HG03439 (cell line): ENCODE results near the gene HIPK2.
"Not testable (repeated sequence)": the region's sequence is repeated elsewhere in the genome, so short reads cannot be mapped to it uniquely, and the experiment has no call there.

Source experiments
- ATAC-seq: cut with Tn5 transposase; IDR thresholded peaks from one replicate; pipeline ENCODE4 v1.9.1; 2021; ENCODE audit warnings: mild to moderate bottlenecking, moderate library complexity; ENCODE audit not compliant: unreplicated experiment

HIPK2 gene

DNA sequence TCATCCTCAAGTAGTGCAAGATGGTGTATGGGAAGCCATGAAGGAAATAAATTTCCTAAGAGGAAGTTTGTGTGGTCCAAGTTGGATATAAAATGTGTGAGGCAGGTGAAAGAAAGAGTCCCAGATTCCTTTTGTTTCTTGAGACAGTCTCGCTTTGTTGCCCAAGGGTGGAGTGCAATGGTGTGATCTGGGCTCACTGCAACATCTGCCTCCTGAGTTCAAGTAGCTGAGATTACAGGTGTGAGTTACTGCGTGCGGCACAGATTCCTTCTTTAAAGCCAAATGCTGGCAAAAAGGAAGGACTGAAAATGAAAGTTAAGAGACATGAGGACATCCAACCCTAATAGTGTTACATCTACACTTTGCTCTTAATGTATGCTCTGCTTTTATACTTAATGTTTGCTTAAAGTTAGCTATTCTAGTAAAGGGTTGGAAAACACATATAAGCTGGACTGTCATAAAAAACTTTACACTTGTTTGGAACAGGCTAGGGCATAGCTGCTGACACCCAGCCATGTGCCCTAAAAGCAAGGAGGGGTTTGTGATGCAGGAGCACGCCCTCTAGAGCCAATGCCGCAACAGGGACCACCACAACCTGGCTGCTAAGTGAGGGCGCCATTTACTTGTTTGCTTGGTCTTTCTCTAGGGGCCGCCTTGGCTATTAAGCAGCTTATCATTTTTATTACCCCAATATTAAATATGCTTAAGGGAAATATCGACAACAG lies 219.8 kb downstream of the HIPK2 start:
- no peak for ATAC-seq

DNA sequence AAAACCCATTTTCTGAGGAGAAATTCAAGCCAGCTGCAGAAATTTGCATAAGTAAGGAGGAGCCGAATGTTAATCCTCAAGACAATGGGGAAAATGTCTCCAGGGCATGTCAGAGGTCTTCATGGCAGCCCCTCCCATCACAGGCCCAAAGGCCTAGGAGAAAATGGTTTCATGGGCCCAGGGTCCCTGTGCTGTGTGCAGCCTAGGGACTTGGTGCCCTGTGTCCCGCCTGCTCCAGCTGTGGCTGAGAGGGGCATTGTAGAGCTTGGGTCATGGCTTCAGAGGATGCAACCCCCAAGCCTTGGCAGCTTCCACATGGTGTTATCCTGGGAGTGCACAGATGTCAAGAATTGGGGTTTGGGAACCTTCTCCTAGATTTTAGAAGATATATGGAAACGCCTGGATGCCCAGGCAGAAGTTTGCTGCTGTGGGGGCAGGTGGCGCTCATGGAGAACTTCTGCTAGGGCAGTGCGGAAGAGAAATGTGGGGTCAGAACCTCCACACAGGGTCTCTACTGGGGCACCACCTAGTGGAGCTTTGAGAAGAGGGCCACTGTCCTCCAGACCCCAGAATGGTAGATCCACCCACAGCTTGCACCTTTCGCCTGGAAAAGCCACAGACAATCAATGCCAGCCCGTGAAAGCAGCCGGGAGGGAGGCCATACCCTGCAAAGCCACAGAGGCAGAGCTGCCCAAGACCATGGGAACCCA lies 223.7 kb downstream of the HIPK2 start:
- not testable (repeated sequence) for ATAC-seq

DNA sequence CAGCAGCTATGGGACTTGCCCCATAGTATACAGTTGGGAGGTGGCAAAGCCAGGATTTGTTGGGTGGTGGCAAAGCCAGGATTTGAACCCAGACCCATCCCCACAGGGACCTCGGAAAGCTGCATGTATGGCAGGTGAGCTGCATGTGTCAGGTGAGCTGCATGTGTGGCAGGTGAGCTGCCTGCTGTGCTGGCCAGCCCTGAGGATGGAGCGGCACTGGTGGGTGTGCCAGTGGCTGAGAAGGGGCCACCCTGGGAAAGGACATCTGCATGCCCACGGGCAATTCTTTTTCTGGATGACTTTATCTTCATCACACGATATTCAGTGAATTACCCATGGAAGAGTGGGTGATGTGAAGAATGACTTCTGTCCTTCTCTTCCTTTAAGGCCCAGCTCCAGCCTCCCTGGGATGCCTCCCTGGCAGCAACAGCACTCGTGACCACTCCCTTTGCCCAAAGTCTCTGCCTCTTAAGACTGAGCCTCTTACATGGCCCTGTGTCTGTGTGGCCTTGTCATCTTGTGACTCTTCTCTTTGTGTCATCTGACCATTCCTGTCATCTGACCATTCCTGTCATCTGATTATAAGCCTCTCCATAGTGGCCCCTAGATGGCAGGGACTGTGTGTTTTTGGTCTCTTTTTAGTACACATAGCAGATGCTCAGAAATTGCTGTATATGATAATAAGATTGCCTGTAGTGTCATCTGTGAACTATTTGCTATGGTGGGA lies 229.3 kb downstream of the HIPK2 start:
- ATAC-seq: no peak

DNA sequence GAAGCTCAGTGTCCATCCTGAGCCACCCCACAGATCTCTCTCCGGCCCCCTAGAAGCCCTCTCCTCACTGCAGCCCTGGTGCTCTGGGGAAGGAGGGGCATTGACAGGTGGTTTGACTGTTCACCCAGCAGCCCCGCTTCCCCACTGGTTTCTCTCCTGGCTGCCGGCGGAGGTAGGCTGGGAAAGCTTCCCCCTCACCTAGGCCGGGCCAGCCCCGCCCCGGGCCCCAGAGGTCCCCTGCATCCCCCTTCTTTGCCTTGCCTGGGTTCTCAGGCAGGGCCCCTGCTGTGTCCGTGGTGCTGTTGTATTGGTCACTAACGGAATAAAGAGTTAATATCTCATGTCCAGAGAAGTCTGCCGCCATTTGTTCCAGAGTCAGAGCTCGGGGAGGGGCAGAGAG lies 233.2 kb downstream of the HIPK2 start:
- ATAC-seq: no peak

DNA sequence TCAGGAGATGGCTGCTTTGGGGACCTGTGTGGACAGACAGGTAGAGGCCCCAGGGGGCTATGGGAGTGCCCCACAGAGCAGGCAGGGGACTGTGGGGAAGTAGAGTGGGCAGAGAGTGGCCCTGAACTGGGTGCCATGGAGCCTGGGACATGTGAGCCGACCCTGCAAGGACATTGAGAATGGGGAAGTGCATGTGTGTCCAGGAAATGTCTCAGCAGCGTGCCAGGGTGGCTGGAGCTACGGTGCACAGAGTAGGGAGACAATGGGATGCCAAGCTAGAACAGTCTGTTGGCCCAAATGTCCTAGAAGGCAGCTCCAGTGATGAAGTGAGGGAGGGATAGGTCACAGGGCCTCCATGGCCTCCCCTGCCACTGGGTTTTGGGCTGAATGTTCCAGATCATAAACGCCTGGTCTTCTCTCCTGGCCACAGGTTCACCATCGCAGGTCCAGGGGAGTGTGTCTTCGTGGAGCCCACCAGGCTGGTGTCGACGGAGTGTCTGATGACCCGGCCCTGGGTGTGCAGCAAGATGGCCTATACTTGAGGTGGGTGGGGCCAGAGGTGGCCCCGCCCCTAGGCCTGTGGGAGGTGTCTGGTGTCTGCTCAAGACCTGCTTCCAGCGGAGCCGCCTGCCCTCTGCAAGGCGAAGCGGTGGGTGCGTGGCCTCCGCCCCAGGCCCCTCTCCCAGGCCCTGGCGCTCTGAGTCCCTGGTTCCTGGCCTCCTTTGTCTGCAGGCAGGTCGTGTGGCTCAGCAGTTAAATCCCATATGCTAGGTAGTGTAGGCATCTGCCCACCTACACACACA lies 233.8 kb downstream of the HIPK2 start:
- ATAC-seq: no peak

DNA sequence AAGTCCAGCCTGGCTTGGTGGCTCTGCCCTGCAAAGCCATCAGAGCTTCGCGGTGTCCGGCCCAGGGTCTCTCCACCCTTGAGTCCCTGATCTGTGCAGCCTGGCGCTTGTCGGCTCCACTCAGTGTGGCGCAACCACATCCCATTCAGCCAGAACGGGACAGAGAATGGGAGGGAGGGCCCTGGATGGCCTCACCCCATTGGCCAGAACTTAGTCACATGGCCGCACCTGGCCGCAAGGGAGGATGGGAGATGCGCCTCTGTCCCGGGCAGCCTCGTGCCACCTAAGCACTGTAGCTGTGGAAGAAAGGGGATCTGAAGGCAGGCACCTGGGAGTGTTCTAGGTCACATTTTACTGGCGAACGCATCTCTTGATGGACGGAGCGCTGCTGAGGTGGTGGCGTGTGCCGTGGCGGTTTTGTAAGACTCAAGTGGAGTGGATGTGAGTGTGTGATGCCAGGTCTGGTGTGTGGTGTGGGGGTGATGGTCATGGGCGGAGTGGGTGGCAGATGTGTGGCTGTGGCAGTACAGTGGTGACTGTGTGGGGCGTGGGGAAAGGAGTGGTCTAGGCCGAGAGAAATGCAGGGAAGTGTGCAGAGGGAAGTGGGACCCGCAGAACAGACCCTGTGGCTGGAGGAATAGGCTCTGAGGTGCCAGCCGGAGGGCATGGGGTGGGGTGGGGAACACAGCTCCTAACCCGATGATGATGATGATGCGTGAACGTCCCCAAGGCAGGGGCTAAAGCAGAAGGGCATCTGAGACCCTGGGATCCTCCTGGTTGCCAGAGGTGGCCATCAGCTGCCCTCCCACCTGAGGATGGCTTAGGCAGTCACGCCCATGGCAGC lies 235.3 kb downstream of the HIPK2 start:
- no peak for ATAC-seq

DNA sequence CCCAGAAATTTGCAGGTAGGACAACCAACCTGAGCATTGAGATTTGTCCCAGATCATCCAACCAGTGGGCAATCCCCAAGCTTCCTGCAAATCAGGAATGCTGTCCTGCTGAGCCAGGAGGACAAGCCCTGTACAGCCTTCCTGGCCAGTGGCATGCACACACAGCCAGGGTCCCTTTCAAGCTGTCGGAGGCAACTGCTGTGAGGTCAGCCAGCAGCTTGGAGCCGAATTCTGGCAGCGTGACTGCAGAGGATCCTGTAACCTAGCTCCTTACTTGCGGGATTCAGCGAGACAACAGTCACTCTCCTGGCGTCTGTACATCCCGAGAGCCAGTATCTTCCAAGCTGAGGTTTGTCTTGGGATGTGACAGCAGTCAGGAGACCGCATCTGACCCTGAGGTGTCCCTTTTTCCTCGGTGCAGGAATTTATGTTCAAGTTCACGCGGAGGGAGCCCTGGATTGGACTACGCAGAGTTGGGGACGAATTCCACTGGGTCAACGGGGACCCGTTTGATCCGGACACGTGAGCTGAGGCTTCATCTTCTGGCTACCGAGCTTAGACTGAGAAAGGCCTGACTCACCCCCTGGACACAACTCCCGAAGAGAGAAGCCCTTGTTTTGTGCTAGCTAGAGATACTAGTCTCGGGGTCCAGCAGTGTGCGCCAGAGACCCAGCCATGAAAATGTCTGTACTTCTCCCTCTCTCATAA lies 236.0 kb downstream of the HIPK2 start:
- no peak for ATAC-seq

DNA sequence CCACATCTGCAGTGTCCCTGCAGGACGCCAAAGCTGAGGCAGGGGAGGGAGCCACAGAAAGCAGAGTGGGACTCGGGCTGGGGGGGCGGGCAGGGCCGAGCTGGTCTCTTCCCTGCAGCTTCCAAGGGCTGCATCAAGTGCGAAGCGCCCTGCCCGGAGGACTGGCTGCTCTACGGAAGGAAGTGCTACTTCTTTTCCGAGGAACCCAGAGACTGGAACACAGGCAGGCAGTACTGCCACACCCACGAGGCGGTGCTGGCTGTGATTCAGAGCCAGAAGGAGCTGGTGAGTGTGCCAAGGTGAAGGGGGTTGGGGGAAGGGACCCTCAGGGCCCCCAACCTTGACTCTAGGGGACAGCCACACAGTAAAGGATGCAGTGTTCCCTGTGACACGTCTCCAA lies 237.6 kb downstream of the HIPK2 start:
- ATAC-seq: no peak

DNA sequence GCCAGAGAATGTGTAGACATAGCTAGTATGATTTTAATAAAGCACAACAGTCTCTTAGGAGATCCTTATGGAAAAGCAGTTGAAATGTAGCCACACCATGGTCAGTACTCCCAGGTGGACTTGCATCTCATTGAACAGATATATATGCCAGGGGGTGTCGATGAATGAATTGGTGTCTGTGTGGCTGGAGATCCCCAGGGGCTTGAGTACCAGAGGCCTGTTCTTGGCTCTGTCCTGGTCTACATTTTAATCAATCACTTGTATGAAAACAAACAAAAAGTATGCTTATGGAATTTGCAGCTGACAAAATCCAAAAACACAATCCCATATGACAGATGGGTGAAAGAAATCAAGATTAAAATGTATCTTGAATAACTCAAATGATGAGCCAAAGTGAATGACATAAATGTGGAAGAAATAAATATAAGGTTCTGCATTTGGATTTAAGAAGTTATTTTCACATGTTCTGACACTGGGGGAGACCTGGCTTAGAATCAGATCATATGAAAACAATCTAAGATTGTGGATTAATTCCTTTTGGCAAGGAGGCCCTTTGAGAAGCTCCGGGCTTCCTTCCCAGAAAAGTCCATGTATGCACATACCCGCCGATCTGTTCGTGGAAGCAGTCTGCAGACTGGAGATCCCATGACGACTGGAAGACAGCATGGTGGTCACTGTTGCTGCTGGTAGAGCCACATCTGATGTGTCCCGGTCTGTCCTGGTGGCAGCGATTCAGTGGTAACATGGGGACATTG lies 238.7 kb downstream of the HIPK2 start:
- ATAC-seq: no peak

DNA sequence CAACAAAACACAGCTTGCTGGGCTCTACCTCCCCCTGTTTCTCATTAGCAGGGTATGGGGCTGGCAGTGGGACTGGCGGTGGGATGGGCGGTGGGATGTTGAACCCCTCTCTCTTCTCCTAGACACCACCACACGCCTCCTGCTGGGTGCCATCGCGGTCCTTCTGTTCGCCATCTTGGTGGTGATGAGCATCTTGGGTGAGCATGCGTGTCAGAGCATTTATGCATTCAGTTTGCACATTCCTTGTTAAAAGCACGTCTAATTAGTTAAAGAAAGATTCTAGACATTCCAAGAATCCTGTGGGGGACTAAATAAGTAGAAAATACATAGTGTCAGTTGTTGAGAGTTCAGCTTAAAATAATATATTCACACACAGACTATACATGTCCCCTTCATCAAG lies 241.6 kb downstream of the HIPK2 start:
- no peak for ATAC-seq

DNA sequence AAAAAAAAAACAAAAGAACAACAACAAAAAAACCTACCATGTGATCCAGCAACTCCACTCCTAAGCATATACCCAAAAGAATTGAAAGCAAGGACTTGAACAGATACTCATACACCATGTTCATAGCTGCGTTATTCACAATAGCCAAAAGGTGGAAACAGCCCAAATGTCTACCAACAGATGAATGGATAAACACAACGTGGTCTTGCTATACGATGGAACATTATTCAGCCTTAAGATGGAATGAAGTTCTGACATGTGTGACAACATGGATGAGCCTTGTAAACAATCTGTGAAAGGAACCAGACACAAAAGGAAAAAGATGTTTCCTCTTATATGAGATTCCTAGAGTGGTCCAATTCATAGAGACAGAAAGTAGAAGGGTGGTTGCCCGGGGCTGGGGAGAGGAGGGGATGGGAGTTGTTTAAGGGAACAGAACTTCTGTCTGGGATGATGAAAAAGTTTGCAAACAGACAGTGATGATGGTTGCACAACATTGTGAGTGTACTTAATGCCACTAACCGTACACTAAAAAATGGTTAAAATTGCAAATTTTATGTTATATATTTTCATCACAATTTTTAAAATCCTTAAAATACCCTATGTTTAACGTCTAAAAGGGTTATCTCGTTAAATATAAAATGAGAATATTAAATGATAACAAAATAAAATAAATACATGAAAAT lies 242.7 kb downstream of the HIPK2 start:
- no peak for ATAC-seq

DNA sequence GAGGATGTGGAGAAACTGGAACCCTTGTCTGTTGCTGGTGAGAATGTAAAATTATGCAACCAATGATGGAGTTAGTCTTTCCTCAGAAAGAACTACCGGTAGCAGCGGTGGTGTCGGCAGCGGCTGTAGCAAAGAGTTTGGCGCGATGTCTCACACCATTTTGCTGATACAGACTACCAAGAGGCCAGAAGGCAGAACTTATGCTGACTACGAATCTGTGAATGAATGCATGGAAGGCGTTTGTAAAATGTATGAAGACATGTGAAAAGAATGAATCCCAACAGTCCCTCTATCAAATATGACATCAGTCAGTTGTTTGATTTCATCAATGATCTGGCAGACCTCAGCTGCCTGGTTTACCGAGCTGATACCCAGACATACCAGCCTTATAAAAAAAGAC lies 243.7 kb downstream of the HIPK2 start:
- ATAC-seq: no peak

DNA sequence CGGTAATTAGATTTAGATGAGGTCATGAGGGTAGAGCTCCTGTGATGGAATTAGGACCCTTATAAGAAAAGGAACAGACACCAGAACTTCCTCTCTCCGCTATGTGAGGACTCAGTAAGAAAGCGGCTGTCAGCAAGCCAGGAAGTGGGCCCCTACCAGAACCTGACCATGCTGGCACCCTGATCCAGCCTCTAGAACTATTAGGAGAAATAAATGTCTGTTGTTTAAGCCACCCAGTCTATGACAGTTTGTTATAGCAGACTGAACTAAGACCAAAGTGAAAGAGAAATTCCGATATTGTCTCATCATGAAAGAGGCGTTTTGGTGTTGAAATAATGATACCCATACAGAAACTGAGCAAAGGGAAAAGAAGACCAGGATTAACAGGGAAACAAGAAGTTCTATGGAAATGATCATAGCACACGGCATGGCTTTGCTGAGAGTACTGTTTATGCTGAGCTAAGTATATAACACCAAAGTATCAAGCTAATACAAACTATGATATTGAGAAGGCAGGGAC lies 245.1 kb downstream of the HIPK2 start:
- no peak for ATAC-seq

DNA sequence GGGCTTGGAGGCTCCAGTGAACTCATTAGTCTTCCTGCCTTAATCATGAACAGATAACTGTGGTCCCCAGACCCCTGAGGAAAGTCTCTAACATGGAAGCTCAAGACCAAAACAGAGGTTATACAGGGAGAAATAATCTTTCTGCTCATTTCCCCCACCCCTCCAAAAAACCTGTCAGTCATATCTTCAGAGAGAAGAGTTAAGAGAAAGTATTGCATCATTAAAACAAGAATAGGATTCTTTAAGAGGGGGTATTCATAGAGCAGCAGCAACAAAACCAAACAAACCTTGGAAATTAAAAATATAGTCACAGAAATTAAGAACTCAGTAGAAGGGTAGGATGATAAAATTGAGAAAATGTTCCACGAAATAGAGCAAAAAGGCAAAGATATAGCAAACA lies 246.7 kb downstream of the HIPK2 start:
- no peak for ATAC-seq

DNA sequence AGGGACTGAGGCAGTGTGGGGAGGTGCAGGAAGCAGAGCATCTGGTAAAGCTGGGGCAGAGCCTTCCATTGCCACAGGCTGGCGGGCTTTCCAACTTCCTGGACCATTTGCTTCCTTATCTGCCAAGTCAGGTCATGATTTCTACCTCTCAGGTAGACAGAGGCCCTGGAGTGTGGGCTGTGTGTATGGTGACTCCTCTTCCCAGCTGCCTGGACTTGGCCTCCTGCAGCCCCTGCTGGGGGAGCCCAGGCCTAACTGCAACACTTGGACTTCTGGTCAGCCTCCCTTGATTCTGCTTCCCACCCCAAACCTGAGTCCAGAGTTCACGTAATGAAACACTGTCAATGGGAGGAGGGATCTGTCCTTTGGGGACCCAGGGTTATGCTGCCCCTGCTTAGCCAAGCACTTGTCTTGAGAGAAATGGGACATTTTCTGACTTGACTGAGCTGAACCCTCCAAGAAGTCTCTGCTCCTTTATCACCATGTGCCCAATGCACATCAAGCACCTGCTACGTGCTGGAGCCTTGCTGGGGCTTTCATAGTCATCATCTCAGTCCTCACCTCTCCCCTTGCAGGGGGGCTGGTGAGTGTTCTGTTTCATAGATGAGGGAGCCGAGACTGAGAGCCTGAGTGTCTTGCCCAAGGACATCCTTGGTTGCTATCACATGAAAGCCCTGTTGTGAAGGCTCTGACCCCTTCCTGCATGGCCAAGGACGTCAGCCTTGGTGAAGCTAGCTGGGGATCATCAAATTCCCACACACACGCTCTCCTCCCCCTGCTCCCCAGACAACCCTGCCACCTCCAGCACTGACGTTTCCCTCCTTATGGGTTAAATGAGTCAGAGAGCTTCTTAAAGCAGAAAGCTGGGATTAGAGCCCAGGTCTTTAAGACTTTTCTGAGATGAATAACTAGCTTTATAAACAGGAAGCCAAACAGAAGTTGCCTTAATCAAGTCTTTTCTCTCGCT lies 250.9 kb downstream of the HIPK2 start:
- no peak for ATAC-seq

DNA sequence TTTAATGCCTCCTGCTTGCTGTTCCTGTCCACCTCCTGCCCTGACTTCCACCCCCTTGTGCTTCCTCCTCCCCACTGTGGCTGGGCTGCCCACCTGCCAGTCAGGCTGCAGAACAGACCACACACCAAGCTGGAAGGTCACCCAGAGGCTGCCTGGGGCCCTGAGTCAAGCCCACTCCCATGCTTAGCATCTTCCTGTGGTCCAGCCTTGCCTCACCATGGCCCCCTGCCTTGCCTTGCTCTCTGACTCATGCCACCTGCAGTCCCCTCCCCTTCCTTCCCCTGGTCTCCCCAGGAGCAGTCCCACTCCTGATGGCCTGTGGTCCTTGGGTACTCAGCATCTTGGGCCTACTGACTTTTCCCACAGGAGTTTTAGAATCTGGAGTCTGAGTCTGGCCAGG lies 252.0 kb downstream of the HIPK2 start:
- ATAC-seq: no peak

DNA sequence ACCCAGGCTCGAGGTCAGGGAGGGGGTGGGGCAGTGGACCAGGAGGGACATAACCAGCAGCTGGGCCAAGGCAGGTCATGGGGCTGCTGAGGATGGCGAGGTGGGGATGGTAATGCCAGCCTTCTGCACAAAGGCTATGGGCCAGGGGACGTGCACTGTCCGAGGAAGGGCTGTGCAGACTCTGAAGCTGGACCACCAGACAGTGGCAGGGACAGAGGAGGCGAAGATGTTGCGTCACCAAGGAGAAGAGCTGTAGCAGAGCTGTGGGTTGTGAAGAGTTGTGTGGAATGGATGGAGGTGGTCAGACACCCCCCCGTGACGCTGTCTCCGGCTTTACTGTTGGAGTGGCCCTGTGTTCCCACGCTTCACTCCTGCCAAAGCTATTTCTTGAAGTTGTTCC lies 252.6 kb downstream of the HIPK2 start:
- ATAC-seq: no peak
